ENCODE measurements around the gene SMARCA5. TPM values are rescaled to one million over a fixed set of nuclear protein-coding genes. Genes with fewer than 3 reads are reported as not detected.

Gene SMARCA5
- total RNA-seq, 2 experiments from 2014 or later: 61.2 to 62.1 TPM

- Mint-ChIP-seq H3K4me3 (no peak overlapping the region), H3K4me1 (ENCODE audit: low read depth) (no peaks in the 10 kb centered on the region), H3K9me3 (no peaks in the 10 kb centered on the region), H3K27me3 (peaks cover 13% of the 10 kb centered on the region), H3K27ac (no peak overlapping the region), H3K36me3 (ENCODE audit: low read depth) (no peaks in the 10 kb centered on the region)
- TF ChIP-seq CTCF (IDR thresholded peaks at IDR 0.05): peak; percentile 48
- ATAC-seq (no peak), DNase-seq (peak; percentile 5)
- POLR2A ChIA-PET: no interaction called here
- intact Hi-C loops (cut with micrococcal nuclease): no loop called here
- CTCF ChIA-PET: no interaction called here
These were observed 30.7 kb upstream of the SMARCA5 start for GRCh38 chr4:143482840-143483239.

GRCh38 chr4:143486314-143486713 lies 27.2 kb upstream of the SMARCA5 start:
- ChIA-PET CTCF (no interaction called here), POLR2A (no interaction called here)
- peaks cover 11% of the 10 kb centered on the region for H3K27me3 Mint-ChIP-seq
- ATAC-seq (no peak), DNase-seq (no peak)
- H3K36me3 Mint-ChIP-seq (ENCODE audit: low read depth): no peaks in the 10 kb centered on the region
- H3K9me3 Mint-ChIP-seq: no peaks in the 10 kb centered on the region
- H3K4me3 Mint-ChIP-seq: no peak overlapping the region
- no peak for TF ChIP-seq CTCF (IDR thresholded peaks at IDR 0.05)
- intact Hi-C loops (cut with micrococcal nuclease): no loop called here
- H3K4me1 Mint-ChIP-seq (ENCODE audit: low read depth): no peaks in the 10 kb centered on the region
- no peak overlapping the region for H3K27ac Mint-ChIP-seq

GRCh38 chr4:143488687-143489086 lies 24.8 kb upstream of the SMARCA5 start:
- no peak overlapping the region for H3K27ac Mint-ChIP-seq
- intact Hi-C loops (cut with micrococcal nuclease): no loop called here
- no peak for TF ChIP-seq CTCF (IDR thresholded peaks at IDR 0.05)
- H3K9me3 Mint-ChIP-seq: no peaks in the 10 kb centered on the region
- ChIA-PET POLR2A (no interaction called here), CTCF (no interaction called here)
- peaks cover 10% of the 10 kb centered on the region for H3K27me3 Mint-ChIP-seq
- no peak overlapping the region for H3K4me3 Mint-ChIP-seq
- DNase-seq: no peak
- no peaks in the 10 kb centered on the region for H3K4me1 Mint-ChIP-seq (ENCODE audit: low read depth)
- no peak for ATAC-seq
- H3K36me3 Mint-ChIP-seq (ENCODE audit: low read depth): no peaks in the 10 kb centered on the region

- peaks cover 10% of the 10 kb centered on the region for H3K27me3 Mint-ChIP-seq
- H3K27ac Mint-ChIP-seq: no peak overlapping the region
- H3K36me3 Mint-ChIP-seq (ENCODE audit: low read depth): no peaks in the 10 kb centered on the region
- ATAC-seq (no peak), DNase-seq (no peak)
- H3K4me1 Mint-ChIP-seq (ENCODE audit: low read depth): no peaks in the 10 kb centered on the region
- intact Hi-C loops (cut with micrococcal nuclease): no loop called here
- POLR2A ChIA-PET: no interaction called here
- CTCF ChIA-PET: no interaction called here
- no peak for TF ChIP-seq CTCF (IDR thresholded peaks at IDR 0.05)
- no peak overlapping the region for H3K4me3 Mint-ChIP-seq
- H3K9me3 Mint-ChIP-seq: no peaks in the 10 kb centered on the region
These were observed 24.4 kb upstream of the SMARCA5 start for GRCh38 chr4:143489106-143489505.

- no peak for ATAC-seq
- H3K27me3 Mint-ChIP-seq: no peaks in the 10 kb centered on the region
- H3K4me3 Mint-ChIP-seq: no peak overlapping the region
- ChIA-PET POLR2A (no interaction called here), CTCF (no interaction called here)
- no peak overlapping the region for H3K27ac Mint-ChIP-seq
- H3K36me3 Mint-ChIP-seq (ENCODE audit: low read depth): no peaks in the 10 kb centered on the region
- no peaks in the 10 kb centered on the region for H3K9me3 Mint-ChIP-seq
- no peak for TF ChIP-seq CTCF (IDR thresholded peaks at IDR 0.05)
- intact Hi-C loops (cut with micrococcal nuclease): loop anchor here (10.0 kb wide), 1 partner anchor 93 kb away; no protein-coding TSS in a partner anchor
- no peaks in the 10 kb centered on the region for H3K4me1 Mint-ChIP-seq (ENCODE audit: low read depth)
- no peak for DNase-seq
These were observed 15.5 kb upstream of the SMARCA5 start for GRCh38 chr4:143498021-143498420.
